Right ventricle myocardium inferior (tissue), 1 donor: ENCODE measurements around the gene DESI2. TPM values are rescaled to one million over a fixed set of nuclear protein-coding genes. Genes with fewer than 3 reads are reported as not detected.

Experiments
- ATAC-seq: fragments of 200-7000 bp; cut with Tn5 transposase; one replicate; pipeline ENCODE4 v1.9.1; 2020; ENCODE audit warnings: mild to moderate bottlenecking, moderate library complexity
- DNase-seq: peaks from one replicate; pipeline ENCODE4 v3.0.0; 2021; ENCODE audit errors: missing footprints
- intact Hi-C: fragments of 100-400 bp; cut with DNase I; formaldehyde crosslinking; loops from one replicate; pipeline ENCODE4 v1.11.0; 2022
- long read RNA-seq: library from polyadenylated mRNA; unstranded; transcript quantifications from one replicate; pipeline ENCODE4 v2.0.0, GENCODE V29; 2021
- total RNA-seq: library from RNA; stranded (reverse); fragmentation: NEBNext Ultra II Directional; extraction: Animal tissue kit (Norgen Biotek cat#: 25700); gene quantifications from one replicate; pipeline ENCODE4 v1.2.1, GENCODE V29; 2021
- donor health status: DM: no; HTN: yes; CAD: no; lungs with severe emphysema.

DESI2 gene
- 21.2 TPM for total RNA-seq
- long read RNA-seq, full-length matches to known transcripts: 15 of 24 reads
- long read RNA-seq, partial matches to known transcripts: 2 of 24 reads
- long read RNA-seq, other reads (novel, unspliced or antisense): 7 of 24 reads

- ATAC-seq: peak; percentile 98
- intact Hi-C loops: loop anchor here (2.0 to 10.0 kb wide), 3 partner anchors 144 to 210 kb away; partner anchors contain the start of gene ADSS2
- DNase-seq: peak; percentile 99
These were observed at the start of gene DESI2 for GRCh38 chr1:244652623-244653438. DESI2 (plus strand) TSS chr1:244653126; CDS start chr1:244653314, 188 bp downstream.

- DNase-seq (no peak), ATAC-seq (no peak)
- intact Hi-C loops: loop anchor here (1.0 kb wide), 1 partner anchor 193 kb away; no protein-coding TSS in a partner anchor
These were observed 49.4 kb upstream of the DESI2 start for GRCh38 chr1:244603498-244603897.

- ATAC-seq (no peak), DNase-seq (no peak)
- intact Hi-C loops: loop anchor here (5.0 kb wide), 1 partner anchor 436 kb away; no protein-coding TSS in a partner anchor
These were observed 47.0 kb upstream of the DESI2 start for GRCh38 chr1:244605835-244606370.

- DNase-seq (no peak), ATAC-seq (peak; percentile 42)
- intact Hi-C loops: no loop called here
These were observed 38.7 kb upstream of the DESI2 start for GRCh38 chr1:244614113-244614836.

GRCh38 chr1:244614879-244615278 lies 38.0 kb upstream of the DESI2 start:
- ATAC-seq (no peak), DNase-seq (no peak)
- intact Hi-C loops: no loop called here

GRCh38 chr1:244615301-244615700 lies 37.6 kb upstream of the DESI2 start:
- intact Hi-C loops: no loop called here
- DNase-seq (no peak), ATAC-seq (no peak)

- ATAC-seq (no peak), DNase-seq (no peak)
- intact Hi-C loops: no loop called here
These were observed 26.2 kb upstream of the DESI2 start for GRCh38 chr1:244626709-244627108.

- intact Hi-C loops: no loop called here
- ATAC-seq (no peak), DNase-seq (no peak)
These were observed 24.1 kb upstream of the DESI2 start for GRCh38 chr1:244628789-244629188.

GRCh38 chr1:244633140-244633539 lies 19.8 kb upstream of the DESI2 start:
- ATAC-seq (no peak), DNase-seq (no peak)
- intact Hi-C loops: no loop called here

GRCh38 chr1:244634546-244634945 lies 18.4 kb upstream of the DESI2 start:
- ATAC-seq: no peak
- intact Hi-C loops: no loop called here
- DNase-seq: no peak

GRCh38 chr1:244636488-244637259 lies 16.3 kb upstream of the DESI2 start:
- DNase-seq (no peak), ATAC-seq (no peak)
- intact Hi-C loops: no loop called here

GRCh38 chr1:244639561-244639960 lies 13.4 kb upstream of the DESI2 start:
- intact Hi-C loops: no loop called here
- ATAC-seq: no peak
- DNase-seq: no peak

- intact Hi-C loops: no loop called here
- no peak for DNase-seq
- ATAC-seq: no peak
These were observed 12.0 kb upstream of the DESI2 start for GRCh38 chr1:244640917-244641316.

- intact Hi-C loops: no loop called here
These were observed 10.4 kb upstream of the DESI2 start for GRCh38 chr1:244642526-244642925.

GRCh38 chr1:244642988-244643387 lies 9.9 kb upstream of the DESI2 start:
- ATAC-seq (no peak), DNase-seq (no peak)
- intact Hi-C loops: no loop called here

More at GRCh38 chr1:244642526-244642925, 10.4 kb upstream of the DESI2 start:
- ATAC-seq: no peak
- no peak for DNase-seq

- ATAC-seq (no peak), DNase-seq (no peak)
- intact Hi-C loops: no loop called here
These were observed 7.5 kb upstream of the DESI2 start for GRCh38 chr1:244645414-244645813.

- intact Hi-C loops: no loop called here
- DNase-seq (no peak), ATAC-seq (no peak)
These were observed 7.0 kb upstream of the DESI2 start for GRCh38 chr1:244645890-244646289.

GRCh38 chr1:244647819-244648218 lies 5.1 kb upstream of the DESI2 start:
- ATAC-seq (no peak), DNase-seq (no peak)
- intact Hi-C loops: no loop called here
